Breast epithelium (tissue), 4 donors: ENCODE data around the gene DCLK1. TPM values are rescaled to one million over a fixed set of nuclear protein-coding genes. Genes with fewer than 3 reads are reported as not detected.

Experiments used
- DNase-seq, 2 donors: peaks; one replicate each; pipeline ENCODE4 v3.0.0-alpha.2; 2019; ENCODE audit warnings: low spot score in 2 of 2
- H3K27ac ChIP-seq, 2 donors: fragments of 200-600 bp; sonication (generic) in 1 of 2; one replicate each; pipeline ENCODE4 v1.5.1; 2016 to 2019; ENCODE audit warnings: mild to moderate bottlenecking in 1 of 2
- H3K27me3 ChIP-seq, 2 donors: fragments of 200-600 bp; sonication (generic) in 1 of 2; one replicate each; pipeline versions ENCODE4 v1.5.1 to v1.6.0; 2017 to 2019; ENCODE audit warnings: control low read depth in 1 of 2, mild to moderate bottlenecking in 1 of 2
- H3K36me3 ChIP-seq: fragments of 200-600 bp; one replicate; pipeline ENCODE4 v1.5.1; 2019
- H3K4me1 ChIP-seq, 2 donors: fragments of 200-600 bp; sonication (generic); one replicate each; pipeline ENCODE4 v1.5.1; 2016 to 2019; ENCODE audit warnings: control low read depth in 1 of 2
- H3K4me3 ChIP-seq, 3 donors: fragments of 200-600 bp; sonication (generic); 1 replicate in 2 of 3; 2 replicates in 1 of 3; pipeline ENCODE4 v1.5.1; 2016 to 2019; ENCODE audit warnings: mild to moderate bottlenecking in 3 of 3, moderate library complexity in 2 of 3
- H3K9me3 ChIP-seq, 2 donors: fragments of 200-600 bp; sonication (generic) in 1 of 2; one replicate each; pipeline ENCODE4 v1.5.1; 2016 to 2019; ENCODE audit warnings: control low read depth in 1 of 2
- CTCF ChIP-seq, 3 donors: fragments of 450-650 bp; IDR thresholded peaks; one replicate each; pipeline ENCODE4 v1.5.1; 2016 to 2017; ENCODE audit warnings: antibody characterized with exemption in 3 of 3, mild to moderate bottlenecking in 3 of 3, moderate library complexity in 3 of 3
- POLR2A ChIP-seq: fragments of 450-650 bp; IDR thresholded peaks from one replicate; pipeline ENCODE4 v1.6.1; 2016; ENCODE audit warnings: antibody characterized with exemption, mild to moderate bottlenecking, moderate library complexity
- POLR2AphosphoS5 ChIP-seq, 3 donors: sonication (generic); formaldehyde crosslinking; IDR thresholded peaks; one replicate each; pipeline ENCODE4 v1.6.1; 2017; ENCODE audit warnings: antibody characterized with exemption in 3 of 3
- intact Hi-C: fragments of 100-400 bp; cut with DNase I; formaldehyde crosslinking; loops from one replicate; pipeline ENCODE4 v1.15.1; 2023; ENCODE audit warnings: low total_unique reads
- total RNA-seq, 3 donors: library from RNA; depleted of rRNA; stranded (reverse); fragments of >200 nt; gene quantifications; one replicate each; pipeline ENCODE4 v1.1.0, GENCODE V29; 2016

DCLK1 gene
- total RNA-seq, 3 donors from 2014 or later, result 21.2 to 158 (median 28.2) TPM

DNA sequence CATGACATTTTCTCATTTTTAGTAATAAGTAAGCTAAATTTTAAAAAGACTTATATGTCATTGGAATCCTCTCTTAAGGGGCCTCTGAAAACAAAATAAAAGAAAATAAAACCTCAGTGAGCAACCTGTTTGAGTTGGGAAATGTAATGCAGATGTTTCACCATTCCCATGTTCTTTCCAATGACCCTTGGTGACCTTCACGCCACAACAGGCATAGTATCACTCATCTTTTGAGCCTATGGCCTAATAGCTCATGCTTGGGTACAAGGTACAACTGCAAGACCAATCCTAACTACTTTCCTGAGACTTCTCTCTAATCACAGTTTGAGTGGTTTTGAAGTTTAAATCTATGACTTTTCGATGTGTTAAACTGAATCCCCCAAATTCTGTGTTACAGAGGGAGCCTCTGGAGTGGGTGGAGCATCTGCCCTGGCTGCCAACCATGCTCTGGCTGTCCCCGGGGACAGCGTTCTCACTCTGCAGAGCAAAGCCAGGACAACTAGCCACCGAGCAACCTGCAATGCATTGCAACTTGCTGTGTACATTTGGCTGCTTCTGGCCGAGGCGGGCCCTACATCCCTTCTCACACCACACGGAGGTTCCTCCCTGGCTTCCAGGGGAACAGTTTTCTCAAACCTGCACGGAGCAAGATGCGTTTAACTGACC, 346.8 kb downstream of the DCLK1 start:
- Histone ChIP-seq H3K36me3 (no peaks in the 10 kb centered on the region), H3K9me3 (no peaks in the 10 kb centered on the region), H3K27ac (no peak overlapping the region), H3K27me3 (no peaks in the 10 kb centered on the region), H3K4me1 (no peaks in the 10 kb centered on the region), H3K4me3 (no peak overlapping the region)
- DNase-seq, result no peak
- intact Hi-C loops, result no loop called here
- TF ChIP-seq POLR2AphosphoS5 (IDR thresholded peaks at IDR 0.05) (no peak), POLR2A (no peak), CTCF (IDR thresholded peaks at IDR 0.05) (no peak)

DNA sequence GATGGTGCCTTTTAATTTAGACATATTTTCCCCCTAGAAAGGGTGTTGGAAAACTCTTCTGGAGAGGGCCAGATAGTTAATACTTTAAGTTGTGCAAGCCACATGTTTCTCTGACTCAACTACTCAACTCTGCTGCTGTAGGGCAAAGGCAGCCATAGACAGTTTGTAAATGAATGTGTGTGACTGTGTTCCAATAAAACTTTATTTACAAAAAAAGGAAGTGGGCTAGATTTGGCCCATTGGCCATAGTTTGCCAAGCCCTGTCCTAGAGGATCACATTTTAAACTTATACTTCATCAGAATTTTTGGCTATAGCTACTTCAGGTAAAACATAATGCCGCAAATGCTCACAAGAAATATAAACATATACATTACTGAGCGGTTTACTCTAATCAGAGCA, 348.4 kb downstream of the DCLK1 start:
- Histone ChIP-seq H3K27me3 (no peaks in the 10 kb centered on the region), H3K4me3 (no peak overlapping the region), H3K36me3 (no peaks in the 10 kb centered on the region), H3K9me3 (no peaks in the 10 kb centered on the region), H3K4me1 (no peaks in the 10 kb centered on the region), H3K27ac (no peak overlapping the region)
- TF ChIP-seq CTCF (IDR thresholded peaks at IDR 0.05) (no peak), POLR2A (no peak), POLR2AphosphoS5 (IDR thresholded peaks at IDR 0.05) (no peak)
- no peak for DNase-seq
- intact Hi-C loops, result no loop called here

GRCh38 chr13:35781036-35782000, 349.9 kb downstream of the DCLK1 start:
- intact Hi-C loops, result no loop called here
- Histone ChIP-seq H3K9me3 (no peaks in the 10 kb centered on the region), H3K36me3 (no peaks in the 10 kb centered on the region), H3K4me1 (no peaks in the 10 kb centered on the region), H3K27ac (no peak overlapping the region), H3K27me3 (no peaks in the 10 kb centered on the region), H3K4me3 (no peak overlapping the region)
- DNase-seq, result no peak
- TF ChIP-seq POLR2AphosphoS5 (IDR thresholded peaks at IDR 0.05) (no peak), CTCF (IDR thresholded peaks at IDR 0.05) (no peak), POLR2A (no peak)

DNA sequence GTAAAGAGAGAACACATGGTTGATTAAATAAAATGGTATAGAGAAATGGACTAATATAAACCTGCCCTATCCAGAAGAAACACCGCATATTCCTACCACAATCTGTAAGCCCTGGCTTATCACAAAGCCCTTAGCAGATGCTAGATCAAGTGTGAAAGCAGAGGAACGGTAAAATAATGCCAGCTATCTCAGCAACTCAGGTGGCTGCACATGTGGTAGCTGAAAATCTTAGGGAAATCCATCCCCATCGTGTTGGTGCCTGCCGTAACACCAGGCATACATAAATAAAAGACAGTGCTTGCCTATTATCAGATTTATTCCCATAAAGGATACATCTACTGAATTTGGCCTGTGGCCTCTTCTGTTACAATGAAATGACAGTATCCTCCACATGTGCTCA, 350.6 kb downstream of the DCLK1 start:
- TF ChIP-seq POLR2AphosphoS5 (IDR thresholded peaks at IDR 0.05), result no peak
- TF ChIP-seq POLR2A, result no peak
- no peak for TF ChIP-seq CTCF (IDR thresholded peaks at IDR 0.05)
- intact Hi-C loops, result no loop called here
- Histone ChIP-seq H3K9me3 (no peaks in the 10 kb centered on the region), H3K27ac (no peak overlapping the region), H3K4me1 (no peaks in the 10 kb centered on the region), H3K27me3 (no peaks in the 10 kb centered on the region), H3K4me3 (no peak overlapping the region), H3K36me3 (no peaks in the 10 kb centered on the region)
- DNase-seq, result no peak

DNA sequence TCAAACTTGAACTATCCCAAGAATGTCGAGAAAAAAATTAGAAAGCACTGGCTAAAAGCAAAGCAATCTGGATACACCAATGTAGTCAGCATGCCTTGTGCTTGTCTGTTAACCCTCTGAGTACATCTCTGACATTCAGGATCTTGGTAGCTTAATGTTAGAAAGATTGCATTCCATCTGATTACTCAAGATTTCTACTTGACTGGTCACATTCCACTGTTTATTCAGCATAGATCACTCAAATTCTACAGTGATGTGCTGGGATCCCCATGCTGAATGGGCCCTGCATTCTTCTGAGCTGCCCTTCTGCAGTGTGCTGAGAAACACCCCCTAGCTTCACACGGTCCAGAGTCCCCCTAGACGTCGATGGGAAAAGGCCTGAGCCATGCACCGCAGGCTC, 359.3 kb downstream of the DCLK1 start:
- no peaks in the 10 kb centered on the region for H3K27me3 ChIP-seq
- H3K4me1 ChIP-seq, result no peaks in the 10 kb centered on the region
- no peak overlapping the region for H3K4me3 ChIP-seq
- no peaks in the 10 kb centered on the region for H3K36me3 ChIP-seq
- intact Hi-C loops, result loop anchor here (10.0 kb wide), 1 partner anchor 1383 kb away; no protein-coding TSS in a partner anchor
- TF ChIP-seq CTCF (IDR thresholded peaks at IDR 0.05) (no peak), POLR2A (no peak), POLR2AphosphoS5 (IDR thresholded peaks at IDR 0.05) (no peak)
- no peak for DNase-seq
- no peak overlapping the region for H3K27ac ChIP-seq
- H3K9me3 ChIP-seq, result no peaks in the 10 kb centered on the region
